GM06990 (cell line): ENCODE results near the gene PRPH.

Source experiments
- DNase-seq: peaks from one replicate; pipeline ENCODE4 v3.0.0-alpha.2; 2011; ENCODE audit not compliant: insufficient read length; ENCODE audit errors: extremely low read depth
- H3K27me3 ChIP-seq: replicated peaks from 2 replicates; pipeline ENCODE4 v1.6.0; 2011; ENCODE audit warnings: low read length; ENCODE audit not compliant: control insufficient read depth, insufficient read depth
- H3K36me3 ChIP-seq: 2 replicates; pipeline ENCODE4 v1.5.1; 2011; ENCODE audit warnings: low read length; ENCODE audit not compliant: control insufficient read depth, insufficient read depth
- H3K4me3 ChIP-seq: replicated peaks from 2 replicates; pipeline ENCODE4 v1.5.1; 2011; ENCODE audit warnings: low read depth, mild to moderate bottlenecking, control low read depth, low read length
- TF ChIP-seq, protein P1 (sequence below): IDR thresholded peaks from 2 replicates; pipeline ENCODE4 v1.5.1; 2011; ENCODE audit warnings: low read length, control low read depth, mild to moderate bottlenecking, inconsistent platforms; ENCODE audit not compliant: insufficient read depth, poor library complexity, severe bottlenecking

The PRPH gene

DNA sequence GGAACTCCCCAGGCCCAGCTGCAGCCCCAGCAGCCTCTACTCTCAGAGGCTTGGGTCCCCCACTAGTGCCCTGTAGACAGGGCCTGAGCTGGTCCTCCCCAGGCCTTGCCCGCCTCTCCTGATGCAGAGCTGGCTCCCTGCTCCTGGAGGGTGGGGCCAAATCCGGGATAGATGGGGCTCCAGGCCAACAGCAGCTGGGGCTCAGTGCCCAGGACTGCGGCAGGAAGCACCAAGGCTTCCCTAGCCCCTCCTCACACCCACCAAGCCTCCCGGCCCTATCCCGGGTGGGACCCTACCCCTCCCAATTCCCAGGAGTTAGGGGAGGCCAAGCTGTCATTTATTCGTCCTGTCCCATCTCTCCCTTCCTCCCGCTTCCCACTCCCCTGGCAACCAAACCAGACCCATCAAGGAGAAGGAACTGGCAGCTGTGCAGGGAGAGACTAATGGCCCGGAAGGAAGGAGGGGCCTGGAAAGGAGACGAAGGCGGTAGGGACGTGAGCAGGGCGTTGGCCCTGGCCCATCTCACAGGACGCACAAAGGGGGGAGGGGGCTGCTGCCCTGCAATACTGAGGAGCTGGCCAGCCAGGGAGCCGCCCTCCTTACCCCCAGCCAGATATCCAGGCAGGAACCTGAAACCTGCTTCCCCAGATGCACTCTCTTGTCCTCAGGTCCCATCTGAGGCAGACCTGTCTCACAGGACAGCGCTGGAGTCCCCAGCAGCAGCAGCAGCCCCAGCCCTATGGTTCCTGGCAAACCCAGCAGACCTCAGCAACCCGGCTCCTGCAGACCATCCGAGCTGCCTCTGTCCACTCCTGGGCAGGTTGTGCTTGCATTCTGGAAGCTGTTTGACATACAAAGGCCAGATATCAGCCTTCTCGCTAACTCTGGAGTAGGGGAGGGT is 1.6 kb upstream of the PRPH start:
- Histone ChIP-seq H3K36me3 (no peaks in the 10 kb centered on the region), H3K27me3 (peaks cover 6% of the 10 kb centered on the region; the same call in 1 of the 2 replicates), H3K4me3 (no peak overlapping the region)
- DNase-seq, result no peak
- TF ChIP-seq, protein P1, sequence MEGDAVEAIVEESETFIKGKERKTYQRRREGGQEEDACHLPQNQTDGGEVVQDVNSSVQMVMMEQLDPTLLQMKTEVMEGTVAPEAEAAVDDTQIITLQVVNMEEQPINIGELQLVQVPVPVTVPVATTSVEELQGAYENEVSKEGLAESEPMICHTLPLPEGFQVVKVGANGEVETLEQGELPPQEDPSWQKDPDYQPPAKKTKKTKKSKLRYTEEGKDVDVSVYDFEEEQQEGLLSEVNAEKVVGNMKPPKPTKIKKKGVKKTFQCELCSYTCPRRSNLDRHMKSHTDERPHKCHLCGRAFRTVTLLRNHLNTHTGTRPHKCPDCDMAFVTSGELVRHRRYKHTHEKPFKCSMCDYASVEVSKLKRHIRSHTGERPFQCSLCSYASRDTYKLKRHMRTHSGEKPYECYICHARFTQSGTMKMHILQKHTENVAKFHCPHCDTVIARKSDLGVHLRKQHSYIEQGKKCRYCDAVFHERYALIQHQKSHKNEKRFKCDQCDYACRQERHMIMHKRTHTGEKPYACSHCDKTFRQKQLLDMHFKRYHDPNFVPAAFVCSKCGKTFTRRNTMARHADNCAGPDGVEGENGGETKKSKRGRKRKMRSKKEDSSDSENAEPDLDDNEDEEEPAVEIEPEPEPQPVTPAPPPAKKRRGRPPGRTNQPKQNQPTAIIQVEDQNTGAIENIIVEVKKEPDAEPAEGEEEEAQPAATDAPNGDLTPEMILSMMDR, result no peak

DNA sequence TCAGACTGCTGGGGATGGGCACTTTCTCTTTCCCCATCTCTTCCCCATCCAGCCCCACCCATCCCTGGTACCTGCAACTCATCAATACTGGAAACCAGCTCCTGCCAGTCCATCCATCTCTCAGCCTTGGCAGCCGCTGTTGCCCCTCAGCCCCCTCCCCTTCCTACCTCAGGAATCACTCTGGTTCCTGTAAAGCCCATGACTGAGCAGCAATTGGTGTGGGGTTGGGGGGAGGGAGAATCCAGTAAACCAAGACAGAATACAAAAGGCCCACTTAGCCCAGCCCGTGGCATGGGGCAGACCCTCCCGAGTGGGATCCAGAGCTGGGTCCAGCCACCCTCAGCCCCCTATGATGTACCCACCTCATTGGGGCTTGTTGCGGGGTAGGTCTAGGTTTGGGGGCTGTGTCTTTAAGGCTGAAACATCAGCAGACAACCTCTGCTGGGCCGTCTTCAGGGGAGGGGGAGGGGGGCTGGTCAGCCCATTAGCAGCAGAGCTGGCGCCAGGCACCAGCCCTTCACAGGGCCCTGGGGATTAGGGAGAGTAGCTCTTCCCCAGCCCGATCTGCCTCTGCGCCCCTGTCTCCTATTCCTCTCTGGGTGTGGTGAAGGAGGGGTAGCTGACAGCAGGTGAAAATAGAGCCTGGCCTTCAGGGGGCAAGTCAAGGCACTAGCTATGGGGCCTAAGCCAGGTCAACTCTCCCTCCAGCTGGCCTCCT is 702 bp upstream of the PRPH start:
- H3K27me3 ChIP-seq, result peaks cover 6% of the 10 kb centered on the region; the same call in 1 of the 2 replicates
- no peaks in the 10 kb centered on the region for H3K36me3 ChIP-seq
- TF ChIP-seq, protein P1, result no peak
- DNase-seq, result no peak
- H3K4me3 ChIP-seq, result no peak overlapping the region

DNA sequence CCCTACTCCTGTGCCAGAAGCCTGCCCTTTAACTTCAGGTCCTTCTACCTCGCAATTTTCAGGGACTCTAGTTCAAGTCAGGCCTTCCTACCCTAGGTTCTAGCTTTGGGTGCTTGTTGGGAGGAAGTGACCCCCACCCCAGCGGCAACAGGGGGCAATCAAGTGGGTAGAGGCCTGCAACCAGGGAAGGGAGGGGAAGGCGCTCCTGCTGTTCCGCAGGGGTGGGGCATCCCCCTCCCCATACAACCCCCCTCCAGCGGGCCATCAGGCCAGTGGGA is 204 bp upstream of the PRPH start:
- TF ChIP-seq, protein P1, result no peak
- H3K4me3 ChIP-seq, result no peak overlapping the region
- DNase-seq, result no peak
- H3K27me3 ChIP-seq, result peaks cover 6% of the 10 kb centered on the region; the same call in 1 of the 2 replicates
- H3K36me3 ChIP-seq, result no peaks in the 10 kb centered on the region

DNA sequence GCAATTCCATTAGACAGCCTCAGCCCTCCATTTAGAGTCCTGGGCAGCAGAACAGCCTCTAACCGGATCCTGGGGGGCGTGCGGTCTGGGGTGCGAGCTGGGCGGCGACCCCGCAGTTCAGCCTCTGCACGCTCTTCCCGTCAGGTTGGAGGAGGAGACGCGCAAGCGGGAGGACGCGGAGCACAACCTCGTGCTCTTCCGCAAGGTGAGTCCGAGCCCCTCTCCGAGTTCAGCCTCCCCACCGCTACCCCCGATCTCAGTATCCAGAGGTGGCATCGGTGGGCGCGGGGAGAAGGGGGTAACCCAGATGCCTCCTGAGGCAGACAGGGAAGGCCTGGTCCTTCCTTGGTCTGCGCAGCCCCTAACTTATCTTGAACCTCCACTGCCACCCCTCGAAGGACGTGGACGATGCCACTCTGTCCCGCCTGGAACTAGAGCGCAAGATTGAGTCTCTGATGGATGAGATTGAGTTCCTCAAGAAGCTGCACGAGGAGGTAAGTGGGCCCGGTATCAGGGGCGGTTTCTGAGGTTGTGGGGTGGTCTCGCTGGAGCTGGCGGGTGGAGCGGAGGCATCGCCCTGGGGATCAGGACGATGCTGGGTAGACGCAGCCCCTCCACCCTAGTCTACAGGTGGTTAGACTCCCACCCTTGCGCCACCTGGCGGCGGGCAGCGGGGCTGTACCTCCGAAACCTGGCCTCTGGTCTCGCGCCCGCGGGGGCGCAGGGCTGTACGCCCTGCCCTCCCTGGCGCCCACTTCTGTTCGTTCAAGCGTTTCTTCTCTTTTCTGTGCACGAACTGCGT is 1.3 kb downstream of the PRPH start:
- TF ChIP-seq, protein P1, result peak; percentile 94
- H3K27me3 ChIP-seq, result peaks cover 6% of the 10 kb centered on the region; the same call in 1 of the 2 replicates
- H3K4me3 ChIP-seq, result peak overlapping the region; percentile 40; the same call in 1 of the 2 replicates
- no peaks in the 10 kb centered on the region for H3K36me3 ChIP-seq
- peak; percentile 62 for DNase-seq

DNA sequence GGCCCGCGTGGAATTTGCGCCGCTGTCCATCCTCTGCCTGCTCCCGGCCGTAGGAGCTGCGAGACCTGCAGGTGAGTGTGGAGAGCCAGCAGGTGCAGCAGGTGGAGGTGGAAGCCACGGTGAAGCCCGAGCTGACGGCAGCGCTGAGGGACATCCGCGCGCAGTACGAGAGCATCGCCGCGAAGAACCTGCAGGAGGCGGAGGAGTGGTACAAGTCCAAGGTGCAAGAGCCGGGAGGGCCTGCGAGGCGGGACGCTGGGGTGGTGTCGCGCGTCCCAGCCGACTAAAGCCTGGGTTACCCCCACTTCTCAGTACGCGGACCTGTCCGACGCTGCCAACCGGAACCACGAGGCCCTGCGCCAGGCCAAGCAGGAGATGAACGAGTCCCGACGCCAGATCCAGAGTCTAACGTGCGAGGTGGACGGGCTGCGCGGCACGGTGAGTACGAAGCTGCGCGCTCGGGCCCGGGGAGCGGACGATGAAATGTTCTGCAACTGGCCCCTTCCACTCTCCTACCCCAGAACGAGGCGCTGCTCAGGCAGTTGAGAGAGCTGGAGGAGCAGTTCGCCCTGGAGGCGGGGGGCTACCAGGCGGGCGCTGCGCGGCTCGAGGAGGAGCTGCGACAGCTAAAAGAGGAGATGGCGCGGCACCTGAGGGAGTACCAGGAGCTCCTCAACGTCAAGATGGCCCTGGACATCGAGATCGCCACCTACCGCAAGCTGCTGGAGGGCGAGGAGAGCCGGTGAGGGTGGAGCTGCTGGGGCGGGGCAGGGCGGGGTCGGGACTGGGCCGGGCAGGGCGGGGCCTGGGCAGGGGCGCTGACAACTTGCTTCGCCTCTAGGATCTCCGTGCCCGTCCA is 2.1 kb downstream of the PRPH start:
- Histone ChIP-seq H3K27me3 (peaks cover 6% of the 10 kb centered on the region; the same call in 1 of the 2 replicates), H3K4me3 (peak overlapping the region; percentile 40)
- DNase-seq, result peak; percentile 58

More for the DNA sequence above, 2.1 kb downstream of the PRPH start:
- H3K36me3 ChIP-seq, result no peaks in the 10 kb centered on the region
- TF ChIP-seq, protein P1, result peak; percentile 25
